Cardiac muscle cell (in vitro differentiated cells and primary cell): ENCODE measurements around the gene HK1. TPM values are rescaled to one million over a fixed set of nuclear protein-coding genes. Genes with fewer than 3 reads are reported as not detected.
A peak's percentile ranks its signal among the peaks of the same experiment; 100 is the strongest.

ENCODE experiments used
- DNase-seq, 2 donors: peaks; one replicate each; pipeline versions ENCODE4 v3.0.0 to v3.0.0-alpha.2; 2010 to 2017; ENCODE audit warnings: low read depth in 1 of 2, low spot score in 1 of 2
- H3K27ac ChIP-seq: fragments of 200-600 bp; sonication (generic); 2 replicates; pipeline ENCODE4 v1.5.1; 2016
- H3K27me3 ChIP-seq: fragments of 200-600 bp; sonication (generic); 2 replicates; pipeline ENCODE4 v1.6.0; 2016; ENCODE audit warnings: control low read depth
- H3K36me3 ChIP-seq: fragments of 200-600 bp; sonication (generic); 2 replicates; pipeline ENCODE4 v1.5.1; 2016; ENCODE audit warnings: control low read depth
- H3K4me1 ChIP-seq: fragments of 200-600 bp; sonication (generic); 2 replicates; pipeline ENCODE4 v1.8.1; 2017; ENCODE audit warnings: low read depth, mild to moderate bottlenecking, mixed run types
- H3K4me3 ChIP-seq: fragments of 200-600 bp; sonication (generic); 2 replicates; pipeline ENCODE4 v1.5.1; 2016; ENCODE audit warnings: mild to moderate bottlenecking
- H3K9me3 ChIP-seq: fragments of 200-600 bp; sonication (generic); 2 replicates; pipeline ENCODE4 v1.5.1; 2017; ENCODE audit warnings: low read depth, mild to moderate bottlenecking, control low read depth
- polyA plus RNA-seq: library from polyadenylated mRNA; unstranded; fragments of >200 nt; fragmentation: Nextera tagmentation; extraction: Ambion mirVana; gene quantifications from 2 replicates; pipeline ENCODE4 v1.2.1, GENCODE V29; 2016
- total RNA-seq: library from RNA; depleted of rRNA; stranded (reverse); fragments of >200 nt; gene quantifications from 2 replicates; pipeline ENCODE4 v1.2.3, GENCODE V29; 2016
- TF ChIP-seq, protein P1 (sequence below): IDR thresholded peaks from 2 replicates; pipeline ENCODE4 v1.5.1; 2012; ENCODE audit warnings: low read depth, mild to moderate bottlenecking, low read length

The HK1 gene
- total and polyA plus RNA-seq, 2 experiments from 2014 or later = 324 to 347 TPM

DNA sequence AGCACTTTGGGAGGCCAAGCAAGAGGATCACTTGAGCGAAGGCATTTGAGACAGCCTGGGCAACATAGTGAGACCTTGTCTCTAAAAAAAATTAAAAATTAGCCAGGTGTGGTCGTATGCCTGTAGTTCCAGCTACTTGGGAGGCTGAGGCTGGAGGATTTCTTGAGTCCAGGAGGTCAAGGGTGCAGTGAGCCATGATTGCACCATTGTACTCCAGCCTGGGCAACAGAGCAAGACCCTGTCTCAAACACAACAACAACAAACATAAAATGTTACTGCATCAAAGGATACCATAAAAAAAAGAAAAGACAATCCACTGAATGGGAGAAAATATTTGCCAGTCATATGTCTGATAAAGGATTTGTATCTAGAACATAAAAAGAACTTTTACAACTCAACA, 77.9 kb downstream of the HK1 start:
- H3K4me1 ChIP-seq = peaks cover 21% of the 10 kb centered on the region
- H3K27me3 ChIP-seq = no peaks in the 10 kb centered on the region
- no peak overlapping the region for H3K4me3 ChIP-seq
- no peak for DNase-seq
- H3K36me3 ChIP-seq = peaks cover 3% of the 10 kb centered on the region
- H3K27ac ChIP-seq = no peak overlapping the region
- H3K9me3 ChIP-seq = no peaks in the 10 kb centered on the region
- TF ChIP-seq, protein P1, sequence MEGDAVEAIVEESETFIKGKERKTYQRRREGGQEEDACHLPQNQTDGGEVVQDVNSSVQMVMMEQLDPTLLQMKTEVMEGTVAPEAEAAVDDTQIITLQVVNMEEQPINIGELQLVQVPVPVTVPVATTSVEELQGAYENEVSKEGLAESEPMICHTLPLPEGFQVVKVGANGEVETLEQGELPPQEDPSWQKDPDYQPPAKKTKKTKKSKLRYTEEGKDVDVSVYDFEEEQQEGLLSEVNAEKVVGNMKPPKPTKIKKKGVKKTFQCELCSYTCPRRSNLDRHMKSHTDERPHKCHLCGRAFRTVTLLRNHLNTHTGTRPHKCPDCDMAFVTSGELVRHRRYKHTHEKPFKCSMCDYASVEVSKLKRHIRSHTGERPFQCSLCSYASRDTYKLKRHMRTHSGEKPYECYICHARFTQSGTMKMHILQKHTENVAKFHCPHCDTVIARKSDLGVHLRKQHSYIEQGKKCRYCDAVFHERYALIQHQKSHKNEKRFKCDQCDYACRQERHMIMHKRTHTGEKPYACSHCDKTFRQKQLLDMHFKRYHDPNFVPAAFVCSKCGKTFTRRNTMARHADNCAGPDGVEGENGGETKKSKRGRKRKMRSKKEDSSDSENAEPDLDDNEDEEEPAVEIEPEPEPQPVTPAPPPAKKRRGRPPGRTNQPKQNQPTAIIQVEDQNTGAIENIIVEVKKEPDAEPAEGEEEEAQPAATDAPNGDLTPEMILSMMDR = no peak

DNA sequence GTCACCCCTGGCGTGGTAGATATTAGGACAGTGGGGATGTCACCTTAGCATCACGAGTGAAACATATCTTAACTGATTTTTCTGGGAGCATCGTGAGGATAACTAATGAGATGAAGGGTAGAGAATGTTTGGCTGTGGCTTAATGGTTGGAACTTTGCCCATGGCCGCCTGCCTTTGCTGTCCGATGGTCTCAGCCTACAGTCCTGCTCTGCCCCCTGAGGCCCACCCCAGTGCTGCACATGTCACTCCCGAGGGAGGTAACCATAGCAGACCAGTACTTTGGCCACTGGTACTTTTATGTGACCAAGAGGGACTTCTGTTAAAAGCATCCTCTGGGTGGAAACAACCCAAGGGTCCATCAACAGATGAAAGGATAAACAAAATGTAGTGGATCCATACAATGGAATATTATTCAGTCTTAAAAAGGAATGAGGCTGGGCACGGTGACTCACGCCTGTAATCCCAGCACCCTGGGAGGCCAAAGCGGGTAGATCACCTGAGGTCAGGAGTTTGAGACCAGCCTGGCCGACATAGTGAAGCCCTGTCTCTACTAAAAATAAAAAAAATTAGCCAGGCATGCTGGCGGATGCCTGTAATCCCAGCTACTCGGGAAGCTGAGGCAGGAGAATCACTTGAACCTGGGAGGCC, 80.0 kb downstream of the HK1 start:
- H3K4me1 ChIP-seq = peaks cover 21% of the 10 kb centered on the region
- H3K27me3 ChIP-seq = no peaks in the 10 kb centered on the region
- no peaks in the 10 kb centered on the region for H3K9me3 ChIP-seq
- H3K27ac ChIP-seq = no peak overlapping the region
- TF ChIP-seq, protein P1 = no peak
- DNase-seq = no peak
- H3K36me3 ChIP-seq = peaks cover 3% of the 10 kb centered on the region
- H3K4me3 ChIP-seq = no peak overlapping the region

DNA sequence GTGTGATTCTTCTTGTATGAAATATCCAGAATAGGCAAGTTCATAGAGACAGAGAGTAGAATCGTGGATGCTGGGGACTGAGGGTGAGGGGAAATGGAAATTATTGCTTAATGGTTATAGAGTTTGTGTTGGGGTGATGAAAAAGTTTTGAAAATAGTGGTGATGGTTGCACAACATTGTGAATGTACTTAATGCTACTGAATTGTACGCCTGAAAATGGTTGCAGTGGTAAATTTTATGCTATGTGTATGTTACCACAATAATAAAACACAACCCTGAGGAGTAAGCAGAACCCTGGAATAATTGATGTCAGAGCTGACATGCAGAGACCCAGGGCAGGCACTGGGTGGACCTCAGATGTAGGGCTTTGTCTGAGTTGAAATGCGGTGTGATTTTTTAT, 80.9 kb downstream of the HK1 start:
- peak in 1 of 2 donors; percentile 77 for DNase-seq
- Histone ChIP-seq H3K4me3 (no peak overlapping the region), H3K27ac (peak overlapping the region; percentile 55), H3K4me1 (peaks cover 25% of the 10 kb centered on the region), H3K36me3 (peaks cover 3% of the 10 kb centered on the region), H3K27me3 (no peaks in the 10 kb centered on the region), H3K9me3 (no peaks in the 10 kb centered on the region)
- TF ChIP-seq, protein P1 = no peak

- TF ChIP-seq, protein P1 = no peak
- Histone ChIP-seq H3K4me3 (no peak overlapping the region), H3K36me3 (peaks cover 5% of the 10 kb centered on the region), H3K27ac (peak overlapping the region; percentile 55), H3K9me3 (no peaks in the 10 kb centered on the region), H3K4me1 (peaks cover 25% of the 10 kb centered on the region), H3K27me3 (no peaks in the 10 kb centered on the region)
- peak in 1 of 2 donors; percentile 19 for DNase-seq
Observed at GRCh38 chr10:69359594-69359993, 81.3 kb downstream of the HK1 start.

- TF ChIP-seq, protein P1 = no peak
- peaks cover 25% of the 10 kb centered on the region for H3K4me1 ChIP-seq
- peaks cover 13% of the 10 kb centered on the region for H3K36me3 ChIP-seq
- DNase-seq = peak; percentile 31 to 92
- H3K9me3 ChIP-seq = no peaks in the 10 kb centered on the region
- no peaks in the 10 kb centered on the region for H3K27me3 ChIP-seq
- peak overlapping the region; percentile 55 for H3K27ac ChIP-seq
- H3K4me3 ChIP-seq = no peak overlapping the region
Observed at GRCh38 chr10:69360485-69361302, 82.4 kb downstream of the HK1 start.
